HepG2 (cell line): ENCODE data around the gene CASP6. TPM values are rescaled to one million over a fixed set of nuclear protein-coding genes. Genes with fewer than 3 reads are reported as not detected.

Source experiments
- ATAC-seq: fragments of 200-7000 bp; cut with Tn5 transposase; 3 replicates; pipeline ENCODE4 v1.9.1; 2020; ENCODE audit warnings: mild to moderate bottlenecking, moderate library complexity
- BruUV-seq: library from RNA; stranded (reverse); fragments of 400-500 nt; replicated peaks from 2 replicates; lab custom pipeline; 2021; lab: Mats Ljungman, UMichigan
- CTCF ChIA-PET: fragments of 300-600 bp; formaldehyde crosslinking; extraction: SDS; loops from one replicate; lab custom pipeline; 2021; ENCODE audit warnings: low total read pairs, inconsistent platforms, low intra/inter-chr PET ratio; lab: Yijun Ruan, JAX
- POLR2A ChIA-PET: fragments of 350-600 bp; sonication (Branson Sonifier 250); formaldehyde crosslinking; loops from one replicate; lab custom pipeline; 2020; ENCODE audit warnings: antibody characterized with exemption, inconsistent platforms; lab: Yijun Ruan, JAX
- DNase-seq: peaks from one replicate; pipeline ENCODE4 v3.0.0-alpha.2; 2015; ENCODE audit warnings: low spot score
- FAIRE-seq: peaks from 3 replicates; lab custom pipeline; 2011; peaks lifted over from hg19 to GRCh38; lab: Jason Lieb, UNC
- H2AFZ ChIP-seq: one replicate; pipeline ENCODE4 v1.6.1; 2011; ENCODE audit warnings: low read length, inconsistent platforms
- H3K27ac ChIP-seq: fragments of 300-600 bp; 3 replicates; pipeline ENCODE4 v1.8.0; 2011; ENCODE audit warnings: mixed run types, mild to moderate bottlenecking, mixed read lengths, low read length, inconsistent platforms; ENCODE audit not compliant: insufficient read depth; ENCODE audit errors: extremely low read length
- H3K27me3 ChIP-seq, 2 experiments: fragments of 200-600 bp in 1 of 2; 2 replicates in 1 of 2; 3 replicates in 1 of 2; pipeline versions ENCODE4 v1.6.0 to v1.8.0; 2011; ENCODE audit warnings: low read length in 2 of 2, mild to moderate bottlenecking in 2 of 2, moderate library complexity in 2 of 2, inconsistent platforms in 1 of 2; ENCODE audit not compliant: insufficient read depth in 2 of 2, control insufficient read depth in 1 of 2
- H3K36me3 ChIP-seq, 2 experiments: fragments of 200-600 bp in 1 of 2; replicated peaks in 1 of 2; 2 replicates in 1 of 2; 3 replicates in 1 of 2; pipeline versions ENCODE4 v1.5.1 to v1.8.0; 2011; ENCODE audit warnings: low read length in 2 of 2, inconsistent platforms in 1 of 2; ENCODE audit not compliant: insufficient read depth in 2 of 2, control insufficient read depth in 1 of 2
- H3K4me1 ChIP-seq: 2 replicates; pipeline ENCODE4 v1.5.1; 2012; ENCODE audit warnings: low read length, inconsistent platforms; ENCODE audit not compliant: insufficient read depth
- H3K4me2 ChIP-seq: 2 replicates; pipeline ENCODE4 v1.6.0; 2011; ENCODE audit warnings: low read depth, low read length, inconsistent platforms
- H3K4me3 ChIP-seq, 3 experiments: fragments of 200-600 bp in 1 of 3; sonication (generic), shearing (Covaris generic) in 1 of 3; replicated peaks in 1 of 3; 2 replicates each; pipeline ENCODE4 v1.5.1; 2011 to 2016; ENCODE audit warnings: low read length in 3 of 3, inconsistent platforms in 2 of 3, low read depth in 2 of 3, mild to moderate bottlenecking in 2 of 3, control low read depth in 1 of 3, mixed read lengths in 1 of 3; ENCODE audit not compliant: insufficient read depth in 1 of 3
- H3K79me2 ChIP-seq: one replicate; pipeline ENCODE4 v1.6.1; 2011; ENCODE audit warnings: low read length, inconsistent platforms; ENCODE audit not compliant: insufficient read depth
- H3K9ac ChIP-seq: 2 replicates; pipeline ENCODE4 v1.6.0; 2011; ENCODE audit warnings: mild to moderate bottlenecking, low read depth, low read length, inconsistent platforms; ENCODE audit not compliant: insufficient read depth
- H3K9me3 ChIP-seq: 2 replicates; pipeline ENCODE4 v1.5.1; 2012; ENCODE audit warnings: mild to moderate bottlenecking, low read length
- H4K20me1 ChIP-seq: 2 replicates; pipeline ENCODE4 v1.6.0; 2011; ENCODE audit warnings: inconsistent platforms, mild to moderate bottlenecking, low read length, moderate library complexity; ENCODE audit not compliant: insufficient read depth
- ARNT ChIP-seq: fragments of 450-650 bp; IDR thresholded peaks from 2 replicates; pipeline ENCODE4 v1.6.1; 2017
- CSRNP2 ChIP-seq: sonication (generic); formaldehyde crosslinking; conservative IDR thresholded peaks from 2 replicates; pipeline ENCODE4 v1.8.0; 2022; ENCODE audit warnings: low read depth, missing genetic modification reagents
- KDM6A ChIP-seq: IDR thresholded peaks from 2 replicates; pipeline ENCODE4 v1.6.1; 2016; ENCODE audit warnings: low read depth
- ZNF749 ChIP-seq: sonication (generic); formaldehyde crosslinking; IDR thresholded peaks from 2 replicates; pipeline ENCODE4 v1.8.0; 2022; ENCODE audit warnings: mild to moderate bottlenecking, missing genetic modification reagents, moderate library complexity, borderline replicate concordance
- ZSCAN5A ChIP-seq: sonication (generic); formaldehyde crosslinking; IDR thresholded peaks from 2 replicates; pipeline ENCODE4 v1.8.0; 2022; ENCODE audit warnings: mild to moderate bottlenecking, missing genetic modification reagents, borderline replicate concordance
- WGBS: methylation state at CpG from one replicate; pipeline ENCODE4 v1.1.6; 2017; ENCODE audit warnings: low lambda C conversion rate; 5-methylcytosine and 5-hydroxymethylcytosine counted together
- in situ Hi-C: cut with HindIII; loops from 2 replicates; pipeline ENCODE4 v1.10.0; 2017; ENCODE audit warnings: low pct_unique_long_range_greater_than_20kb; ENCODE audit not compliant: extremely low pct_ligation_motif_present
- intact Hi-C: fragments of 100-400 bp; cut with micrococcal nuclease; formaldehyde crosslinking; loops from one replicate; pipeline ENCODE4 v1.10.0; 2022; ENCODE audit not compliant: unreplicated experiment
- polyA plus RNA-seq, 8 experiments: library from polyadenylated mRNA; depleted of rRNA in 3 of 8; stranded (reverse) in 7 of 8; unstranded in 1 of 8; fragments of >200 nt; fragmentation: Illumina TruSeq in 4 of 8; extraction: Trizol in 4 of 8; gene quantifications; 2 replicates each; pipeline versions ENCODE4 v1.2.1 to v1.2.3, GENCODE V29; 2011 to 2016; ENCODE audit warnings: low read depth in 4 of 8, missing spikeins in 1 of 8, mixed read lengths in 1 of 8; ENCODE audit not compliant: insufficient read depth in 1 of 8
- total RNA-seq, 5 experiments: library from RNA; depleted of rRNA; stranded (reverse); fragments of >200 nt; fragmentation: Illumina TruSeq; extraction: Trizol; gene quantifications; 2 replicates each; pipeline ENCODE4 v1.2.3, GENCODE V29; 2016; ENCODE audit warnings: low read depth in 1 of 5

The CASP6 gene
- total and polyA plus RNA-seq, 2 of the 13 experiments (the other 11 are each of a cell fraction or from before 2014, with no cell fraction given) = 19.7 to 34.6 TPM

- TF ChIP-seq CSRNP2 (CRISPR knock-in tag) = no peak
These were observed 11.8 kb downstream of the CASP6 start (continued) for GRCh38 chr4:109691411-109691920.

- in situ Hi-C loops = no loop called here
- ATAC-seq (no peak), FAIRE-seq (no peak), DNase-seq (no peak)
- CTCF ChIA-PET = no interaction called here
- H3K4me2 ChIP-seq = no peak overlapping the region
- no peak overlapping the region for H3K9ac ChIP-seq
- H2AFZ ChIP-seq = no peak overlapping the region
- peaks cover 0 to 9% of the 10 kb centered on the region in 2 experiments; a peak in 1 of 5 replicates for H3K36me3 ChIP-seq
- WGBS = 92% methylated on average over 5 of the region's 6 CpGs
- no peak overlapping the region for H3K4me3 ChIP-seq
- intact Hi-C loops = no loop called here
- H3K79me2 ChIP-seq = no peaks in the 10 kb centered on the region
- no peaks in the 10 kb centered on the region for H3K9me3 ChIP-seq
- no TSS peak for BruUV-seq
- no peaks in the 10 kb centered on the region for H3K4me1 ChIP-seq
- no peaks in the 10 kb centered on the region for H4K20me1 ChIP-seq
- no peaks in the 10 kb centered on the region for H3K27me3 ChIP-seq
- POLR2A ChIA-PET = no interaction called here
- TF ChIP-seq ARNT (no peak), KDM6A (CRISPR knock-in tag) (no peak), ZNF749 (no peak), ZSCAN5A (CRISPR knock-in tag) (no peak)
- no peak overlapping the region for H3K27ac ChIP-seq
These were observed 12.4 kb downstream of the CASP6 start for GRCh38 chr4:109690690-109691410.
